WI38 (cell line): ENCODE data around the gene FABP1.

ENCODE experiments used
- H3K4me3 ChIP-seq: 2 replicates; pipeline ENCODE4 v1.5.1; 2011; ENCODE audit warnings: low read depth, mild to moderate bottlenecking, control low read depth, low read length
- TF ChIP-seq, protein P1 (sequence below): IDR thresholded peaks from 2 replicates; pipeline ENCODE4 v1.5.1; 2012; ENCODE audit warnings: low read depth, mild to moderate bottlenecking, control low read depth, low read length

The FABP1 gene

DNA sequence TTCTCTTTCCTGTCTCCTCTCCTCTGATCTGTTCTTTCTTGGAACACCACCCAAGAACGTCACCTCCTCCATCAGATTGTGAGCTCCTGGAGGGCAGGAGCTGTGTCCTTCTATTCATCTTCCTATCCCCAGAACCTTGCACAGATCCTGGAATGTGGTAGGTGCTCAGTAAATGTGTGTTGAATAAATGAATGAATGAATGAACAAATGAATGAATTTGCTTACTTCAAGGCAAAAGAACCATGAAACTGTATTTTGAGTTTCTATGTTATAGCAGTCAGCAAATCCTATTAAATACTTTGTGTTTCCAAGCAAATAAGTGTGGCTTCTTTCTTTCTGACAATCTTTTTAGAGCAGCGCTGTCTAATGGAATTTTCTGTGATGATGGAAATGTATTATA is 14.8 kb downstream of the FABP1 start:
- TF ChIP-seq, protein P1, sequence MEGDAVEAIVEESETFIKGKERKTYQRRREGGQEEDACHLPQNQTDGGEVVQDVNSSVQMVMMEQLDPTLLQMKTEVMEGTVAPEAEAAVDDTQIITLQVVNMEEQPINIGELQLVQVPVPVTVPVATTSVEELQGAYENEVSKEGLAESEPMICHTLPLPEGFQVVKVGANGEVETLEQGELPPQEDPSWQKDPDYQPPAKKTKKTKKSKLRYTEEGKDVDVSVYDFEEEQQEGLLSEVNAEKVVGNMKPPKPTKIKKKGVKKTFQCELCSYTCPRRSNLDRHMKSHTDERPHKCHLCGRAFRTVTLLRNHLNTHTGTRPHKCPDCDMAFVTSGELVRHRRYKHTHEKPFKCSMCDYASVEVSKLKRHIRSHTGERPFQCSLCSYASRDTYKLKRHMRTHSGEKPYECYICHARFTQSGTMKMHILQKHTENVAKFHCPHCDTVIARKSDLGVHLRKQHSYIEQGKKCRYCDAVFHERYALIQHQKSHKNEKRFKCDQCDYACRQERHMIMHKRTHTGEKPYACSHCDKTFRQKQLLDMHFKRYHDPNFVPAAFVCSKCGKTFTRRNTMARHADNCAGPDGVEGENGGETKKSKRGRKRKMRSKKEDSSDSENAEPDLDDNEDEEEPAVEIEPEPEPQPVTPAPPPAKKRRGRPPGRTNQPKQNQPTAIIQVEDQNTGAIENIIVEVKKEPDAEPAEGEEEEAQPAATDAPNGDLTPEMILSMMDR = no peak
- no peak overlapping the region for H3K4me3 ChIP-seq

GRCh38 chr2:88110830-88111229 is 17.0 kb downstream of the FABP1 start:
- no peak overlapping the region for H3K4me3 ChIP-seq
- TF ChIP-seq, protein P1 = no peak

DNA sequence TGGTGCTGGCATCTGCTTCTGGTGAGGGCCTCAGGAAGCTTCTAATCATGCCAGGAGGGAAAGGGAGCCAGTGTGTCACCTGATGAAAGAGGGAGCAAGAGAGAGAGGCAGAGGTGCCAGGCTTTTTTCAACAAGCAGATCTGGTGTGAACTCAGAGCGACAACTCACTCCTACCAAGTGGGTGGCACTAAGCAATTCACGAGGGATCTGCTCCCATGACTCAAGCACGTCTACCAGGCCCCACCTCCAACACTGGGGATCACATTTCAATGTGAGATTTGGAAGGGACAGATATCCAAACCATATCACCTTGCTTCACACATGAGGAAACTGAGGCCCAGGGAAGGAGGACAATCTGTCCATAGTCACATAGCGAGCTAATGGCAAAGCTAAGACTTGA is 19.1 kb downstream of the FABP1 start:
- no peak overlapping the region for H3K4me3 ChIP-seq
- TF ChIP-seq, protein P1 = no peak

GRCh38 chr2:88100489-88100858 is 27.4 kb downstream of the FABP1 start:
- TF ChIP-seq, protein P1 = no peak
- H3K4me3 ChIP-seq = no peak overlapping the region

- TF ChIP-seq, protein P1 = no peak
- no peak overlapping the region for H3K4me3 ChIP-seq
These were observed 27.9 kb downstream of the FABP1 start for GRCh38 chr2:88099798-88100488.

DNA sequence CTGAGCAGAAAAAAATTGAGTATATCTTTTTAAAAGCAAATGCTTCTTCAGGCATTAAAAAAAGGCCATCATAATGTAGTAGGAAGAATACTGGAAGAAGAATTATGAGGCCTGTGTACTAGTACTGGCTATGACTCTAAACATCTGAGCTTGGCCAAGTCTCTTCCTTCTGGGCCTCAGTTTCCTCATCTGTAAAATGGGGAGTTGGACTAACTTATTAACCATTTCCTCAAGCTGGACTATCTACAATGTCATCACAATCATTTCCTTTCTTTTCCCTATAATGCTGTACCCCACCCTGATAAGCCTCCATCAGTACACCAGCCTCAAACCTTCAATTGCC is 29.3 kb downstream of the FABP1 start:
- TF ChIP-seq, protein P1 = no peak
- H3K4me3 ChIP-seq = no peak overlapping the region

DNA sequence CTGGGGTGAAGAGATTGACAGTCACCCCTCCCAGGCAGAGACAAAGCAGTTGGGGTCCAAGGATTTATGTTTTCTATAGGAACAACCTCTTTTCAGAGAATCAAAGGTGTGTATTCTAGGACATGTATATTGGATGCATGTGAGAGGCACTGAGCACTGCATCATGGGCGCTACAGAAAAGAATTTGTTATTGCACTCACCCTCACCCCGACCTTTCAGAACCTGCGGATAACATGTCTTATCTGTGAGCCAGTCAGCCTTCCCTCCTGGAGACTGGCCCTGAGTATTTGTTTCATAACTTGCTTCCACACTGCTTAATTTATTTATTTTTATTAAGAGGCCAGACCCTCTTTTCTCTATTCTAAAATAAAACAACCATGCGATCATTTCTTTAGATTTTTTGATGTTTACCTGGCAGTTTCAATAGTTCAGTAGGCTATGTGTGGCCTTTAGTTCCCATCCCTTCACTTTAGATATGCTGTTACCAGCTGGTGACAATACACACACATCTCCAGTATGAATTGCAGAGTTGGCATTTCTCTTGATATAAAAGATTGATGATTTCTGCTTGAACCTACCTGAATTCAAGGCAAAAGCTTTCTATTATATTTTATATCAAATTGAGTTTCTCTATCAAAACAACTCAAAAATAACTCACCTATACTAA is 29.8 kb downstream of the FABP1 start:
- TF ChIP-seq, protein P1 = no peak
- no peak overlapping the region for H3K4me3 ChIP-seq
